Measurements from ENCODE around the gene TMED8. TPM values are rescaled to one million over a fixed set of nuclear protein-coding genes. Genes with fewer than 3 reads are reported as not detected.

TMED8 gene
- total and polyA plus RNA-seq, 8 donors: 12.7 to 19.8 (median 16.6) TPM

DNA sequence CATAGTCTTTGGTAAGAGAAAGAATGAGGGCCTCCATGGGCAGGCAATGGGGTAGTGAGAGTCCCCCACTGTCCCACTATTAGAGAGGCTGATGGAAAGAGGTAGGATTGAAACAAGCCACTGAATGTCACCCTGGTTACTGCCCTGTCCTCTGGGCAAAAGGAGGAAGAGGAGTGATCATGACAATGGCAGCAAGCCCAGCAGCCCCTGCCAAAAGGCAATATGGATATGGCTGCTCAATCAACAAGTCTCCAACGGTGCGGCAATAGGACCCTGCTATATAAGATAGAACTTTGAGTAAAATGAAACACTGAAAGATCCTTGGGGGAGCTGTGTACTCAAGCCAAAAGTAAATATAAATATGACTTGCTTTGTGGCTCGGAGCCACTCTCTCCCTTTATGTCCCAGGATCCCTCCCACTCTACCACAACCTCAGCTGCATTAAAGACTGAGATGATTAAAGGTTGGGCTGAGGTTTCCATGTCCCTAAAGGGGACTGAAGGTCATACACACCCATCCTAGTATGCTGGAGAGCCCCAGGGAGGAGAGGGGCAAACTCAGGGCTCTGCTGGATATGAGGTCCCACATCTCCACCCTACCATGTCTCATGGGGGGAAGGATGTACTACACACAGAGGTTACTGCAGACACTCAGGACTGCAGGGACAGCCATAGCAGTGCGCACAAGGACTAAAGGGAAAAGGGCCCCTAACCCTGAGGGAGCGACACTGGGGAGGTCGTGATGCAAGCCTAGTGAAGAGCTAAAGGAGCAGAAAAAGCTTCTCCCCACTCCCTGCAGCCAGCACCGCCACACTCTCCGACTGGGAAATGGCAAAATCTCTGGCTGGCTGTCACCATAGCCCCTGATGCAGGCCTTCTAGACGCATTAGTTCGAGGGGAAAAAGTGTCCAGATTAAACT lies 62.1 kb downstream of the TMED8 start:
- no peaks in the 10 kb centered on the region for H3K27me3 ChIP-seq
- no peak overlapping the region for H3K4me3 ChIP-seq
- intact Hi-C loops (cut with DNase I): loop anchor here in 1 of 2 donors (10.0 kb wide), 1 partner anchor 160 kb away; no protein-coding TSS in a partner anchor
- TF ChIP-seq, protein P1, sequence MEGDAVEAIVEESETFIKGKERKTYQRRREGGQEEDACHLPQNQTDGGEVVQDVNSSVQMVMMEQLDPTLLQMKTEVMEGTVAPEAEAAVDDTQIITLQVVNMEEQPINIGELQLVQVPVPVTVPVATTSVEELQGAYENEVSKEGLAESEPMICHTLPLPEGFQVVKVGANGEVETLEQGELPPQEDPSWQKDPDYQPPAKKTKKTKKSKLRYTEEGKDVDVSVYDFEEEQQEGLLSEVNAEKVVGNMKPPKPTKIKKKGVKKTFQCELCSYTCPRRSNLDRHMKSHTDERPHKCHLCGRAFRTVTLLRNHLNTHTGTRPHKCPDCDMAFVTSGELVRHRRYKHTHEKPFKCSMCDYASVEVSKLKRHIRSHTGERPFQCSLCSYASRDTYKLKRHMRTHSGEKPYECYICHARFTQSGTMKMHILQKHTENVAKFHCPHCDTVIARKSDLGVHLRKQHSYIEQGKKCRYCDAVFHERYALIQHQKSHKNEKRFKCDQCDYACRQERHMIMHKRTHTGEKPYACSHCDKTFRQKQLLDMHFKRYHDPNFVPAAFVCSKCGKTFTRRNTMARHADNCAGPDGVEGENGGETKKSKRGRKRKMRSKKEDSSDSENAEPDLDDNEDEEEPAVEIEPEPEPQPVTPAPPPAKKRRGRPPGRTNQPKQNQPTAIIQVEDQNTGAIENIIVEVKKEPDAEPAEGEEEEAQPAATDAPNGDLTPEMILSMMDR (IDR thresholded peaks at IDR 0.05): no peak
- H3K4me1 ChIP-seq: peaks cover 0 to 16% of the 10 kb centered on the region in 2 donors
- no peaks in the 10 kb centered on the region for H3K9me3 ChIP-seq
- no peaks in the 10 kb centered on the region for H3K36me3 ChIP-seq
- H3K27ac ChIP-seq: no peak overlapping the region
- no peak for ATAC-seq
- peak in 1 of 4 donors; percentile 20 for DNase-seq

DNA sequence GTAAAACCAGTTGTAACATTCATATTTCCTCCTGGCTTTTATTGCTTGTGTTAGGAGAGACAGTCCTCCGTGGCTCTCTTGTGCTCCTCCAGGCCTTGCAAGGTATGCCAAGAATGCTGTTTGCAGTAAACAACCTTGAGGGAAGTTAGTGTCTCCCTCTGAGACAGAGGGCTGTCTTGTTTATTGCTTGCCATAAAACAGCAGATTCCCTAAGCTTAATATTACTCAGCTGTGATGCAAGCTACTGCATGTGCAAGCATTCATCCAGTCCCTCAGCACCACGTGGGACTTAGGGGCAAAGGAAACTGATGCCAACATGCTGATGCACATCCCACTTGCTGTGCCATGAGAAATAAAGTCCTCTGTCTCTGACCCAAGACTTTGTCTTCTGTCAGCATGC lies 62.9 kb downstream of the TMED8 start:
- no peak for DNase-seq

DNA sequence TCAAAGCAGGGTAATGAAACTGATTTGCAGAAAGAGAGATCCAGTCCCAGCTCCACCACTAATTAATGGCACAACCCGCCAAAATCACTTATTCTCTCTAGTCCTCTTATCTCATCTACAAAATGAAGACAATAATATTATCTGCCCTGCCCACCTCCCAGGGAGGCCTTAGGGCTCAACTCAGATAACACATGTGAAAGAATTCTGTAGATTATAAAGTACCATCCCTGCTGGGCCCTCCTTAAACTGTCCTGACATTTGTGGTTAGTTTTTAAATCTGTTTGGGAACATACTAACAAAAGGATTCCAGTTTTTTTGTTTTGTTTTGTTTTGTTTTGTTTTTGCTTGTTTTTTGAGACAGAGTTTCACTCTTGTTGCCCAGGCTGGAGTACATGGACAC lies 63.5 kb downstream of the TMED8 start:
- Histone ChIP-seq H3K4me3 (no peak overlapping the region), H3K27ac (no peak overlapping the region), H3K27me3 (no peaks in the 10 kb centered on the region), H3K36me3 (no peaks in the 10 kb centered on the region), H3K4me1 (peaks cover 0 to 21% of the 10 kb centered on the region in 2 donors), H3K9me3 (no peaks in the 10 kb centered on the region)
- TF ChIP-seq, protein P1 (IDR thresholded peaks at IDR 0.05): no peak
- DNase-seq (no peak), ATAC-seq (no peak)
- intact Hi-C loops (cut with DNase I): loop anchor here in 1 of 2 donors (10.0 kb wide), 1 partner anchor 159 kb away; no protein-coding TSS in a partner anchor

More for the DNA sequence above, 62.9 kb downstream of the TMED8 start:
- no peak for ATAC-seq
- TF ChIP-seq, protein P1 (IDR thresholded peaks at IDR 0.05): no peak
- intact Hi-C loops (cut with DNase I): loop anchor here in 1 of 2 donors (10.0 kb wide), 1 partner anchor 159 kb away; no protein-coding TSS in a partner anchor
- H3K27me3 ChIP-seq: no peaks in the 10 kb centered on the region
- H3K27ac ChIP-seq: no peak overlapping the region
- H3K36me3 ChIP-seq: no peaks in the 10 kb centered on the region
- no peak overlapping the region for H3K4me3 ChIP-seq
- H3K4me1 ChIP-seq: peaks cover 0 to 15% of the 10 kb centered on the region in 2 donors
- no peaks in the 10 kb centered on the region for H3K9me3 ChIP-seq

DNA sequence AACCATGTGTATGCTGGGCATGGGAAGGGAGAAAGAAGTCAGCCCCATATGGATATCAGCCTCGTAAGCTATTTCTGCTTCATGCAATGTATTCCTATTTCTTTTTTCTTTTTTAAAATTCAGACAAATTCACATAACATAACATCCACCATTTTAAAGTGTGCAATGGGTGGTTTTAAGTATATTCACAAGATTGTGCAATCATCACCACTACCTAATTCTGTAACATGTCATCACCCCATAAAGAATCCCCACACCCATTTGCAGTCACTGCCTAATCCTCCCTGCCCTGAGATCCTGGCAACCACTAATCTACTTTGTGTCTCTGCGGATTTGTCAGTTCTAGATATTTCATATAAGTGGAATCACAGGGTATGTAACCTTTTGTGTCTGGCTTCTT lies 65.7 kb downstream of the TMED8 start:
- Histone ChIP-seq H3K36me3 (no peaks in the 10 kb centered on the region), H3K9me3 (no peaks in the 10 kb centered on the region), H3K27me3 (no peaks in the 10 kb centered on the region), H3K27ac (no peak overlapping the region), H3K4me3 (no peak overlapping the region), H3K4me1 (peaks cover 9 to 22% of the 10 kb centered on the region in 2 donors)
- ATAC-seq (no peak), DNase-seq (no peak)
- intact Hi-C loops (cut with DNase I): loop anchor here in 1 of 2 donors (10.0 kb wide), 1 partner anchor 156 kb away; no protein-coding TSS in a partner anchor
- TF ChIP-seq, protein P1 (IDR thresholded peaks at IDR 0.05): no peak

DNA sequence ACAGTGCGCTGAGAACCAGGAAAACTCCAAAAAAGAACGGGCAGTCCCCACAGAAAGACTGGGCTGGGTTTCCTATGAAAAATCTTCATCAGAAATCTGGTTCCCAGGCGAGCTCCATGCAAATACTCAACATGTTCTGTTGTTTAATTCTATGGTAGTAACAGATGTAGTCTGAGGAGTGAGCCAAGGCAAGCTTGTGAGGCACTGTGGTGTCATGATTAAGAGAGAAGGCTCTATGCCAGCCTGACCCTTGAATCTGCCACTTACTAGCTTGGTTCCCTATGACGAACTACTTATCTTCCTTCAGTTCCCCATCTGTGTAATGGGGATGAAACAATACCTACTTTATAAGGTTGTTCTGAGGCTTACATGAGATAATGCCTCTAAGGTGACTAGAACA lies 66.9 kb downstream of the TMED8 start:
- H3K36me3 ChIP-seq: peaks cover 0 to 7% of the 10 kb centered on the region in 2 donors
- no peak for DNase-seq
- TF ChIP-seq, protein P1 (IDR thresholded peaks at IDR 0.05): no peak
- peaks cover 9 to 14% of the 10 kb centered on the region in 2 donors for H3K4me1 ChIP-seq
- ATAC-seq: no peak
- no peak overlapping the region for H3K27ac ChIP-seq
- no peak overlapping the region for H3K4me3 ChIP-seq
- H3K9me3 ChIP-seq: no peaks in the 10 kb centered on the region
- intact Hi-C loops (cut with DNase I): loop anchor here in 1 of 2 donors (10.0 kb wide), 1 partner anchor 155 kb away; no protein-coding TSS in a partner anchor
- no peaks in the 10 kb centered on the region for H3K27me3 ChIP-seq

Measured in left lung (tissue), 10 donors.